GM12872 (cell line): Measurements from ENCODE around the gene RPN1.

Experiments
- CTCF ChIP-seq: IDR thresholded peaks from 3 replicates; pipeline ENCODE4 v1.5.1; 2011; ENCODE audit warnings: low read depth, mild to moderate bottlenecking, low read length, moderate library complexity; ENCODE audit not compliant: insufficient read depth

The RPN1 gene

DNA sequence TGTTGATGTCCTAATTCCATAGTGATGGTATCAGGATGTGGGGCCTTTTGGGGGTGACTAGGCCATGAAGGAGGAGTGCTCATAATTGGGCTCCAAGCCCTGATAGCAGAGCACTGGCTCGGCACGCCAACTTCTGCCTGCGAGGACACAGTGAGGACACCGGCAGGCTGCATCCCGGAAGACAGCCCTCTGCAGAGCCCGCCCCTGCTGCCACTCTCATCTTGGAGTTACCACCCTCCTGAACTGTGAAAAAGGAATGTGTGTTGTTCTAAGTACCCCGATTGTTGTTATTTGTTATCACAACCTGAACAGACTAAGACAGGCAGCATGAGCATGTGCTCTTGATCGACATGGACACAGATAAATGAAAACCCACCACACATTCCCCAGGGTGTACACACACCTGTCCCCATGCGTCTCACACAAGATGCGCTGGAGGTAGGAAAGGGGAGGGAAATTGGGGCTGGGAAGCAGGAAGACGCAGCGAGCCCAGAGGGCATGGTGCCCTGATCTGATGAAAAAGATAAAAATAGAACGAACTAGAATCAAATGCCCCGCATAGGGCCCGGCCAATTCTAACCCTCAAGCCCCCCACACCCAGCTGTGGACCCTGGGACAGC is 40.1 kb downstream of the RPN1 start:
- no peak for TF ChIP-seq CTCF

DNA sequence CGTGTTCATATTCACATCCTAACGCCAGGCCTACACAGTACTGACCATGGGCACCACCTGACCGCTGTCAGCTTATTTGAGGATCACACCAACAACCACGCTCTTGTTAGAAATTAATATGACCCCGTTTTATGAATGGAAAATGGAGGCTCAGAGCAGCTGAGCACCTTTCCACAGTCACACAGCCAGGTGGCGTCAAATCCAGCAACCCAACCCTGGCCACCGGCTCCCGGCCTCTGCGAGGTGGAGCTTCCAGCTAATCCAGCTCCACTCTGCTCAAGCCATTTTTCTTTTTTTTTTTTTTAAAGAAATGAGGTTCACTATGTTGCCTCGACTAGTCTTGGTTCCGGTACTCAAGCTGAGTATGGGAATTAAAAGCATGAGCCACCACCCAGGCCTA is 41.3 kb downstream of the RPN1 start:
- no peak for TF ChIP-seq CTCF

DNA sequence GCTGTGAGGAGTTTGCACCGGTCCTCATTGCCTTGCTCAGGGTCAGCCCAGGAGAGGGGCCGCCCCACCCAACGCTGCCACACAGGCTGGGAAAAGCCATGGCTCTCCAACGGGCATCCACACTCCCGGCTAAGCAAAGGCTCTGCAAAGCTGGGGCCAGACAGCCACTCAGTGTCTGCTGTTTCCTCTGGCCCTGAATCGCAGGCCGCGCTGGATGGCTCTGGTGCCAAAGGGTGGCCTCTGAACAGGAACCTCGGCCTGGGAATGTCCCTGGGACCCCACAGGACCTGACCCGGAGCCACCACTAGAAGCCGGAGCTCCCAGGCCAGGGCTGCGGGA is 42.9 kb downstream of the RPN1 start:
- no peak for TF ChIP-seq CTCF

GRCh38 chr3:128606094-128606493 is 44.5 kb downstream of the RPN1 start:
- no peak for TF ChIP-seq CTCF

- TF ChIP-seq CTCF, result no peak
These were observed 45.2 kb downstream of the RPN1 start for GRCh38 chr3:128605091-128606046.

GRCh38 chr3:128603811-128604775 is 46.5 kb downstream of the RPN1 start:
- no peak for TF ChIP-seq CTCF

DNA sequence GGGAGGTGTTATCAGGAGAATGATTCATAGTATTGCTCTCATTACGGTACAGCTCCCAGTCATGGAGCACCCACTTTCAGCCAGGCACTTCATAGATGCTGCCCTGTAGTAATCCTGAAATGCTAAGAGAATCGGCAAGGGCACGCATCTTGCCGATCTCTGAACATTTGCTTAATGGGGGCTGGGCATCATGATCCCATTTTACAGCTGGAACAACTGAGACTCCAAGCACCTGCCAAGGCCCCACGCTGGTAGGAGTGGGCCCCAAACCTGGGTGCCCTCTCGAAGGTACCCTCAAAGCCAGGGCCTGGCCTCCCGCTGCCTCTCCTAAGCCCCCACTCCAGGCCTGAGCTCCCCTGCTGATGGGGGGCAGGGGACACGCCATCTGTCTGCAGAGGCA is 47.3 kb downstream of the RPN1 start:
- no peak for TF ChIP-seq CTCF
